SJSA1 (cell line): ENCODE results near the gene ITK. TPM values are rescaled to one million over a fixed set of nuclear protein-coding genes. Genes with fewer than 3 reads are reported as not detected.
"Not testable (repeated sequence)": the region's sequence is repeated elsewhere in the genome, so short reads cannot be mapped to it uniquely, and the experiment has no call there.

Experiments used
- DNase-seq, 2 experiments: peaks; one replicate each; pipeline ENCODE4 v3.0.0-alpha.2; 2015 to 2020; ENCODE audit warnings: low spot score in 2 of 2, low read depth in 1 of 2
- H3K27ac ChIP-seq: fragments of 250-450 bp; sonication (Bioruptor Pico); 2 replicates; pipeline ENCODE4 v1.5.1; 2020; ENCODE audit warnings: mild to moderate bottlenecking, moderate library complexity
- H3K27me3 ChIP-seq: fragments of 250-450 bp; sonication (Bioruptor Pico); replicated peaks from 2 replicates; pipeline ENCODE4 v1.5.1; 2020; ENCODE audit warnings: mild to moderate bottlenecking, moderate library complexity
- H3K36me3 ChIP-seq: fragments of 250-450 bp; sonication (Bioruptor Pico); 2 replicates; pipeline ENCODE4 v1.5.1; 2020; ENCODE audit warnings: mild to moderate bottlenecking
- H3K4me1 ChIP-seq: fragments of 250-450 bp; sonication (Bioruptor Pico); replicated peaks from 2 replicates; pipeline ENCODE4 v1.6.1; 2021; ENCODE audit warnings: mild to moderate bottlenecking
- H3K4me3 ChIP-seq: fragments of 250-450 bp; sonication (Bioruptor Pico); 2 replicates; pipeline ENCODE4 v1.5.1; 2020; ENCODE audit warnings: mild to moderate bottlenecking
- H3K9me3 ChIP-seq: fragments of 250-450 bp; sonication (Bioruptor Pico); replicated peaks from 2 replicates; pipeline ENCODE4 v1.5.1; 2020; ENCODE audit warnings: mild to moderate bottlenecking
- total RNA-seq: library from RNA; depleted of rRNA; stranded (reverse); fragments of >200 nt; shearing (Covaris generic); gene quantifications from 2 replicates; pipeline ENCODE4 v1.2.3, GENCODE V29; 2014

The ITK gene
- total RNA-seq, 1 experiment from 2014 or later, result not detected

DNA sequence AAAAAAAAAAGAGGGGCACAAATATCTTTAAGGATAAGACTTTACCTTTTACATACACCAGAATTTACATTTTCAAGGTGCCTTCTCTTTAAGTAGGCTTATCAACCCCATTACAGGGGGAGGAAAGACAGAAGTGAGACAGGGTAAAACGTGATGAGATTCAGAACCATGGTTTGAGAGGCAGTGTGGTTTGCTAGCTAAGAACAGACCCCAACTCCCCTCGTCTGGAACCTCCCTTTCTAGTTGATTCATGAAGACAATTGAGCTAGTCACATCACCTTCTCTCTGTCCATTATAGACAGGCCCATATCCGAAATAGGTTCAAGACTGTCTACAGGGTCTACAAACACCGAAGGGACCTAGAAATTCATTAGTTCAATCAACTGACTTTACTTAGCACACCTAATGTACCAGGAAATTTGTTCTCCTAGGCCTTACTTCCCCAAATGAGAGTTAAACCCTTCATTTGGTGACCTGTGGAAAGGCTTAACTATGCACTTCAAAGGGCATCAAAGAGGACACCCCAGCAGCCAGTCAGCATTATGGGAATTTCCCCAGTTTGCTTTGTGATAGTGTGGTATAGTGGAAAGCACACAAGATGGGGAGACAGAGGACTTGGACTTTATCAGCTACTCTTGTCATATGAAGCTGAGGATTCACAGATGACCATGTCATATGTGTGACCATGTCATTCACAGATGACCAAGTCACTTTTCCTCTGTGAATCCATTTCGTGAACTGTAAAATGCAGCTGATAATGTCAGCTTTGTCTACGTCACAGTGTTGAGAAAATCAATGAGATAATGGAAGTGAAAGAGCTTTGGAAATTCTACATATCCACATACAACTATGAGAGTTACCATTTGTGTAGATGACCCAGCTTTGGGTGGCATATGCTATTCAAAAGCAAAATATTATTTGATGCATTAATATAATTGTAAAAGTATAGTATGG lies 45.1 kb downstream of the ITK start:
- no peaks in the 10 kb centered on the region for H3K4me1 ChIP-seq
- H3K9me3 ChIP-seq, result no peaks in the 10 kb centered on the region
- no peak overlapping the region for H3K27ac ChIP-seq
- H3K4me3 ChIP-seq, result no peak overlapping the region
- no peaks in the 10 kb centered on the region; the same call in 1 of the 2 replicates for H3K27me3 ChIP-seq
- DNase-seq, result no peak
- no peaks in the 10 kb centered on the region for H3K36me3 ChIP-seq

DNA sequence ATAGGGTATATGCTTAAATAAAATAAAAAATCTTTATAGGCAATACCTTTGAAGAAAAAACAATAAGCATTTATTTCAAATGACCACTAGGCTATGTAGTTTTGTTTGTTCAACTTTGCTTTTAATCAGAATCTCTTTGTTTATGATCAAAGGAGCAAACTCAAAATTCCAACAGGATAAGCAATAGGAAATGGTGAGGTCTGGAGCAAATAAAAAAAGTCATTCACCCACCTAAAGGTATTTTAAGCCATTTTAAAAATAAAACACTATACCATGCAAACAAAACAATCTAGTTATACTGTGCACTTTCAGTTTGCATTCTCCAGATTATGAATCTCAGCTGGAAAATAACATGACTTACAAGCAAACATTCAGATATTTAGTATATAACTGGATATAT lies 50.0 kb downstream of the ITK start:
- Histone ChIP-seq H3K36me3 (no peaks in the 10 kb centered on the region), H3K27ac (no peak overlapping the region), H3K9me3 (no peaks in the 10 kb centered on the region), H3K4me1 (no peaks in the 10 kb centered on the region), H3K4me3 (no peak overlapping the region), H3K27me3 (no peaks in the 10 kb centered on the region; the same call in 1 of the 2 replicates)
- no peak for DNase-seq

DNA sequence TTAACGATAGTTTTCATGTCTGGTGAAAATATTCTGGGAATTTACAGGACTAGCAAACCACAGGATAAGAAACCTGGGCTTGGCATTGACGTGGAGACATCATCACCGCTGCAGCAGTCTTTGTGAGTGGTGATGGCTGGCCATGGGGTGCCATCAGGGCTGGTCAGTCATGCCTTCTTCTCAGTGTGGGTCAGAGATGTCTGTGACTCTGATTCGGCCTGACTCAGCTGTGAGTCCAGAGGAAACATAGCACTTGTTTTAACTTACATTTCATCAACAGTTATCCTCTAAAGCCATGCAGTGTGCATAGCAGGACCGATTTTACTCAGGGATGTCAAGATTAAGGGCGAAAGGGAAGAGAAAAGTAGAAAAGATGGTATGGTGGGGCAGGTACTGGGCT lies 52.1 kb downstream of the ITK start:
- no peak overlapping the region for H3K4me3 ChIP-seq
- no peaks in the 10 kb centered on the region for H3K36me3 ChIP-seq
- no peaks in the 10 kb centered on the region for H3K4me1 ChIP-seq
- peaks cover 6% of the 10 kb centered on the region; the same call in 1 of the 2 replicates for H3K27me3 ChIP-seq
- H3K27ac ChIP-seq, result no peak overlapping the region
- H3K9me3 ChIP-seq, result no peaks in the 10 kb centered on the region
- DNase-seq, result no peak

DNA sequence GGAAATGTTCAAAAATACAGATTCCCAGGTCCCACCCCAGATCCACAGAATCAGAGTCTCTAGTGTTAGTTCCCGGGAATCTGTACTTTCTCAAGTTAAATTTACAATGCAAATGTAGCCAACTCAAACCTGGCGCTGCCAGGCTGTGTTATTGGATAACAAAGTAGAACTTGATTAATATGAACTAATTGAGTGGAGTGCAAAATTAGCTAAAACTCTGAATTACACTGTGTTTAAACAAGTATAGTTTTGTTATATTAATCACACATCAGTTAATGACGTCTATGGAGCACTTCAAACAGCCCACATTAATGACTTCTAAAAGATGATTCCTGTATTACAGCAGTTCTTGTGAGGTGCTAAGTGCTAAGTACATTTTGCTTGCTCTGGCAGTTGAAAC lies 52.9 kb downstream of the ITK start:
- Histone ChIP-seq H3K4me3 (no peak overlapping the region), H3K9me3 (no peaks in the 10 kb centered on the region), H3K4me1 (no peaks in the 10 kb centered on the region), H3K36me3 (no peaks in the 10 kb centered on the region), H3K27me3 (peaks cover 6% of the 10 kb centered on the region; the same call in 1 of the 2 replicates), H3K27ac (no peak overlapping the region)
- DNase-seq, result no peak

DNA sequence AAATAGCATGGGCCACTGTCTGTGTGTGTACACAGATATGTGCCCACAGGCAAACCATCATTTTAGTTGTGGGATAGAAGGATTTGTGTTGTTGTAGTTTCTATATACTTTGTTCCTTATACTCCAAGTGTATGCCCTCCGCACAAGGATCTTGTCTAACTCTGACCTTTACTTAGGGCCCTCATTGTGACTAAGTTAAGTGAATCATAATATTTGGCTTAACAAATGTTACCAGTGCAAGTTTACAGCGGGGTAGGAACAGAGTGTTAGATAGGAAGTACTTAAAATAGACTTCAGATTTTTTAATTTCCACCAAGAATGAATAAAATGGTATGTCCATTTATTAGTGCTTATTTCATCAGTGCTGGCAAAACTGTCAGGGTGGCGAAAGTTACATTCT lies 55.8 kb downstream of the ITK start:
- no peak overlapping the region for H3K27ac ChIP-seq
- peaks cover 6% of the 10 kb centered on the region for H3K27me3 ChIP-seq
- DNase-seq, result no peak
- no peak overlapping the region for H3K4me3 ChIP-seq
- no peaks in the 10 kb centered on the region for H3K9me3 ChIP-seq
- no peaks in the 10 kb centered on the region for H3K4me1 ChIP-seq
- H3K36me3 ChIP-seq, result no peaks in the 10 kb centered on the region

- H3K36me3 ChIP-seq, result no peaks in the 10 kb centered on the region
- no peak for DNase-seq
Observed at GRCh38 chr5:157241483-157241882, 60.8 kb downstream of the ITK start.

DNA sequence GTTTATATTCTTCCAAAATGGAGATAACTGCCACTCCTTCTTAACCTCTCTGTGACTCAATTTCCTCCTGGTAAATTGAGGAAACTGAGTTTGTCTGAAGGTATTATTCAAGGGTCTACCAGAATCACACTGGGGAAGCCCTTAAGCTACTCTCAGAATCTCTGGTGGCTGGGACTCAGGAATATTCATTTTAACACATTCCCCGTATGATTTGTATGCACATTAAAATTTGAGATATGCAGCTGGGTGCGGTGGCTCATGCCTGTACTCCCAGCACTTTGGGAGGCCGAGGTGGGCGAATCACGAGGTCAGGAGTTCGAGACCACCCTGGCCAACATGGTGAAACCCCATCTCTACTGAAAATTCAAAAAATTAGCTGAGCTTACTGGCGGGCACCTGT lies 64.1 kb downstream of the ITK start:
- not testable (repeated sequence) for DNase-seq, H3K27ac ChIP-seq, H3K9me3 ChIP-seq, H3K36me3 ChIP-seq, H3K4me3 ChIP-seq, H3K27me3 ChIP-seq, H3K4me1 ChIP-seq

More at GRCh38 chr5:157241483-157241882, 60.8 kb downstream of the ITK start:
- H3K4me1 ChIP-seq, result 0 out of 2 replicates have a peak, but pooled peaks cover 5% of the 10 kb centered on the region
- H3K27ac ChIP-seq, result no peak overlapping the region
- H3K4me3 ChIP-seq, result no peak overlapping the region
- peaks cover 6% of the 10 kb centered on the region for H3K27me3 ChIP-seq
- peaks cover 3% of the 10 kb centered on the region; the same call in 1 of the 2 replicates for H3K9me3 ChIP-seq

GRCh38 chr5:157245476-157245875 lies 64.8 kb downstream of the ITK start:
- peak in 1 of 2 experiments; percentile 30 for DNase-seq
- Histone ChIP-seq H3K4me1 (0 out of 2 replicates have a peak, but pooled peaks cover 5% of the 10 kb centered on the region), H3K27me3 (peaks cover 3% of the 10 kb centered on the region; the same call in 1 of the 2 replicates), H3K27ac (no peak overlapping the region), H3K4me3 (no peak overlapping the region), H3K36me3 (no peaks in the 10 kb centered on the region), H3K9me3 (peaks cover 3% of the 10 kb centered on the region; the same call in 1 of the 2 replicates)

DNA sequence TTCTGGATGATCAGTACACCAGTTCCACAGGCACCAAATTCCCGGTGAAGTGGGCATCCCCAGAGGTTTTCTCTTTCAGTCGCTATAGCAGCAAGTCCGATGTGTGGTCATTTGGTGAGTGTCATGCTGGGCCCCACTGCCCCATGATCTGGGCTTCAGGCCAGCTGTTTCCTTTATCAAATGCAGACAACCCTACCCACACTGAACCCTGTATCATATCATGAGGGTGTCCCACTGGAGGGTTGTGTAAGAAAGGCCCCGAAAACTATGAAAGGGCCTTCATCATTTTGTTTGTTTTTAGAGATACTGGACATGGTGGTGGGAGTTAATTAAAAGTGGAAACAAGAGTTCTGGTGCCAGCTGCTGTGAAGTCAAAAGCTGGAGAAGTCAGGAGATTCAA lies 65.2 kb downstream of the ITK start:
- Histone ChIP-seq H3K4me3 (no peak overlapping the region), H3K9me3 (peaks cover 3% of the 10 kb centered on the region; the same call in 1 of the 2 replicates), H3K36me3 (no peaks in the 10 kb centered on the region), H3K27ac (no peak overlapping the region), H3K27me3 (peaks cover 3% of the 10 kb centered on the region; the same call in 1 of the 2 replicates), H3K4me1 (0 out of 2 replicates have a peak, but pooled peaks cover 5% of the 10 kb centered on the region)
- no peak for DNase-seq

- Histone ChIP-seq H3K27ac (no peak overlapping the region), H3K4me1 (0 out of 2 replicates have a peak, but pooled peaks cover 5% of the 10 kb centered on the region), H3K4me3 (no peak overlapping the region), H3K9me3 (no peaks in the 10 kb centered on the region), H3K27me3 (0 out of 2 replicates have a peak, but pooled peaks cover 3% of the 10 kb centered on the region), H3K36me3 (no peaks in the 10 kb centered on the region)
- no peak for DNase-seq
Observed at GRCh38 chr5:157247267-157247666, 66.6 kb downstream of the ITK start.

DNA sequence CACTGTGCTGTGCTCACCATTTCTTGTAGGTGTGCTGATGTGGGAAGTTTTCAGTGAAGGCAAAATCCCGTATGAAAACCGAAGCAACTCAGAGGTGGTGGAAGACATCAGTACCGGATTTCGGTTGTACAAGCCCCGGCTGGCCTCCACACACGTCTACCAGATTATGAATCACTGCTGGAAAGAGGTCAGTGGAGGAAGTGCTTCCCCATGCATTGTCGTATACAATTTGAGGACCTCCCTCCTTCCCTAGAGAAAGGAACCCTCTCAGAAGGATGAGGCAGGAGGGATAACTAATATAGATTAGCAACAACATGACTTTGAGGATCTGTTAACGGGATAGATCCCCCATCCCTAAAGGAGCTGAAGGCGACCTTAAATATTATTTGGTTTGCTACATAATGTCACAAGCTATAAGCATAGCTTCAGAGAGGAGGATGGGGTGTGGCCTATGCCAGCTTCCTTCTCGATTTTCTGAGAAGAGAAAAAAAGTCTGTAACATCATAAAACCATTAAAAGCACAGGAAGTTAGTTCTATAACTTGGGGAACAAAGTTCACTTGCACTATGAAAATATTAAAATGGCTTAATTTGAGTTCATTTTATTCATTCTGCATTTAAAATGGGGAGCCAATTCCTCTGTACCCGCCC lies 68.3 kb downstream of the ITK start:
- Histone ChIP-seq H3K27me3 (0 out of 2 replicates have a peak, but pooled peaks cover 3% of the 10 kb centered on the region), H3K4me1 (0 out of 2 replicates have a peak, but pooled peaks cover 5% of the 10 kb centered on the region), H3K27ac (no peak overlapping the region), H3K4me3 (no peak overlapping the region), H3K9me3 (no peaks in the 10 kb centered on the region), H3K36me3 (no peaks in the 10 kb centered on the region)
- DNase-seq, result peak in 1 of 2 experiments; percentile 10

- DNase-seq, result peak in 1 of 2 experiments; percentile 30
- Histone ChIP-seq H3K4me1 (no peaks in the 10 kb centered on the region), H3K36me3 (no peaks in the 10 kb centered on the region), H3K9me3 (no peaks in the 10 kb centered on the region), H3K4me3 (no peak overlapping the region), H3K27ac (no peak overlapping the region), H3K27me3 (peaks cover 7% of the 10 kb centered on the region; the same call in 1 of the 2 replicates)
Observed at GRCh38 chr5:157252711-157253465, 72.2 kb downstream of the ITK start.

- Histone ChIP-seq H3K4me1 (no peaks in the 10 kb centered on the region), H3K27ac (no peak overlapping the region), H3K27me3 (peaks cover 5% of the 10 kb centered on the region; the same call in 1 of the 2 replicates), H3K9me3 (no peaks in the 10 kb centered on the region), H3K36me3 (no peaks in the 10 kb centered on the region), H3K4me3 (no peak overlapping the region)
- peak; percentile 59 to 63 for DNase-seq
Observed at GRCh38 chr5:157253547-157253946, 72.9 kb downstream of the ITK start.
